Measurements from ENCODE around the gene MAGEA3.
"Not testable (repeated sequence)": the region's sequence is repeated elsewhere in the genome, so short reads cannot be mapped to it uniquely, and the experiment has no call there.

MAGEA3 gene, protein sequence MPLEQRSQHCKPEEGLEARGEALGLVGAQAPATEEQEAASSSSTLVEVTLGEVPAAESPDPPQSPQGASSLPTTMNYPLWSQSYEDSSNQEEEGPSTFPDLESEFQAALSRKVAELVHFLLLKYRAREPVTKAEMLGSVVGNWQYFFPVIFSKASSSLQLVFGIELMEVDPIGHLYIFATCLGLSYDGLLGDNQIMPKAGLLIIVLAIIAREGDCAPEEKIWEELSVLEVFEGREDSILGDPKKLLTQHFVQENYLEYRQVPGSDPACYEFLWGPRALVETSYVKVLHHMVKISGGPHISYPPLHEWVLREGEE

DNA sequence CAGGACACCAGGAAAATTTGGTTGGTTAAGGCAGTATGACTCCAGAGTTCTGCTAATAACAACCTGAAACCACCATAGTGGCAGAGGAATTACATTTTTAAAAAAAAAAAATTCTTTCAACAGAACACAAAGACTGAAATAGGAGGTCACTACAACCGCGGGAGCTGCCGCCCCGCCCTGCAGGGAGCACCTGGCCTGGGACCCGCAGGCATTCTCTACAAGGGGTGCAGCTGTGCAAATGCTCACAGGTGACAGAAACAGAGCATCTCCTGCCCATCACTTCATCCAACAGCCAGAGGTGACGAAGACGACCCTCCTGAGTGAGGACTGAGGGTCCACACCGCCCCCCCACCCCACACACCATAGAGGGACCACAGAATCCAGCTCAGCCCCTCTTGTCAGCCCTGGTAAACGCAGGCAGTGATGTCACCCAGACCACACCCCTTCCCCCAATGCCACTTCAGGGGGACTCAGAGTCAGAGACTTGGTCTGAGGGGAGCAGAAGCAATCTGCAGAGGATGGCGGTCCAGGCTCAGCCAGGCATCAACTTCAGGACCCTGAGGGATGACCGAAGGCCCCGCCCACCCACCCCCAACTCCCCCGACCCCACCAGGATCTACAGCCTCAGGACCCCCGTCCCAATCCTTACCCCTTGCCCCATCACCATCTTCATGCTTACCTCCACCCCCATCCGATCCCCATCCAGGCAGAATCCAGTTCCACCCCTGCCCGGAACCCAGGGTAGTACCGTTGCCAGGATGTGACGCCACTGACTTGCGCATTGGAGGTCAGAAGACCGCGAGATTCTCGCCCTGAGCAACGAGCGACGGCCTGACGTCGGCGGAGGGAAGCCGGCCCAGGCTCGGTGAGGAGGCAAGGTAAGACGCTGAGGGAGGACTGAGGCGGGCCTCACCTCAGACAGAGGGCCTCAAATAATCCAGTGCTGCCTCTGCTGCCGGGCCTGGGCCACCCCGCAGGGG lies at the start of gene MAGEA3:
Gene MAGEA3 (plus strand): TSS at position 843 of the 980 bp plus-strand sequence. CDS start 2,039 bp downstream, outside the sequence.
- DNase-seq: not testable (repeated sequence)

DNA sequence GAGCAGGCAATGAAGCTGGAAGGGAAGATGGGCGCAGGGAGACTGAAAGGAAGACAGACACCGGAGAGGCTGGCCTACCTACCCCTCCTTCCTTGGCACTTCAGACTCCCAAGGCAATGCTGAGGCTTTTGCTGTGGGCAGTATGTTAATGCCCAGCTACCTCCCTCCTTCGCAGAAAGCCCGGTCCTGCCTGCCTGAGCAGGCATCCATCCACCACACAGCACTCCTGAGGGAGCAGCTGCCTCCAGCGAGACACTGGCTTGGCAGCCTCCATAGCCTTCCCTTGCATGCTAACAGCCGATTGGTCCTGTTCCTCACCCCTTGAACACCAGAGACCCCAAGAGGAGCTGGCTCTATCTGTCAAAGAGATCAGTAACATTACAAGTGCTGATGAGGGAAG lies 46.5 kb upstream of the MAGEA3 start:
- no peak for DNase-seq

DNA sequence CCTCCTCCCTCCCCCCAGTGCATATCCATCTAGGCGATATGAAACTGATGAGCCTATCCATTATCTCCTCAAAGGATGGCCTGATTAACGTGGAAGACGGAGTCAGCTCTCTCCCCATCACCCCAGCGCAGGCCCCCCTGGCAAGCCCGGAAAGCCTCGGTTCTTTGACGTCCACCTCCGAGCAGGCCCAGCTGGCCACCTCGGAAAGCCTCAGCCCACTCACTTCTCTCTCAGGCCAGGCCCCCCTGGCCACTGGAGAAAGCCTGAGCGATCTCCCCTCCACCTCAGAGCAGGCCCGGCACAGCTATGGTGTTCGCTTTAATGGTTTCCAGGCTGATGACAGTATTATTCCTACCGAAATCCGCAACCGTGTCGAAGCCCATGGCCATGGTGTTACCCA lies 46.1 kb upstream of the MAGEA3 start:
- DNase-seq: no peak

DNA sequence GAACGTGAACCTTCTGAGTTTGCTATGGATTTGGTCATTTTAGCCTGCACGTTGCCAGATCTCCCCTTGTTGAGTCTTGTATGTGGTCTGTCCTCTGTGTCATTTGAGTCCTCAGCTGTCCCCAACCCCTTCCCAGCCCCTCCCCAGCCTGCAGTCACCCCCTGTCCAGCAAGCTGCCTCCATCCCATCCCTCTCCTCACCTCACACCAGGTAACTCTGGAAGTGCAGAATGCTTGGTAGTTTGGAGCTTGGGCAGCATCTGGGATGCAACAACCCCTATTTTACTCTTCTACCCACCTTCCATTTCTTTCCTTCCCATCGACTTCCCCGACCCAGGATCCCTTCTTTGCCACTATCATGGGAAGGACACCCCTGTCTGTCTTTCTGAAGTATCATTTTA lies 42.5 kb upstream of the MAGEA3 start:
- no peak for DNase-seq

DNA sequence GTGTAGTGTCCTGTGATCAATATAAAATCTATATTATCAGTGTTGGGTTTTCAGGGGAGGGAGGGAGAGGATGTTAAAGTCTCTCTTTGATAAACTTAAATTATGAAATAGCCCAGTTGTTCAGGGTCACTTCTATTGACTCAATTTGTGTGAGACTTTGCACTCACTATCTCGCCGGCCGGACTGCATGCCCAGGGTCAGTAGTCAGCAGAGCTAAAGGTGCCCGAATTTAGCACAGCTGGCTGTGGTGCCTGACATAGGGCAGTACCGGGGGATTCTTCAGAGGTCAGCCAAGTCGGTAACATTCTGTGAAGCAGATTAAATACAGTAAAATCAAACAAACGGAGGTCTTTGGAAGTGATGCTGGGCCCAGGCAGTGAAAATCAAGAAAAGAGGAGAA lies 41.7 kb upstream of the MAGEA3 start:
- DNase-seq: no peak

DNA sequence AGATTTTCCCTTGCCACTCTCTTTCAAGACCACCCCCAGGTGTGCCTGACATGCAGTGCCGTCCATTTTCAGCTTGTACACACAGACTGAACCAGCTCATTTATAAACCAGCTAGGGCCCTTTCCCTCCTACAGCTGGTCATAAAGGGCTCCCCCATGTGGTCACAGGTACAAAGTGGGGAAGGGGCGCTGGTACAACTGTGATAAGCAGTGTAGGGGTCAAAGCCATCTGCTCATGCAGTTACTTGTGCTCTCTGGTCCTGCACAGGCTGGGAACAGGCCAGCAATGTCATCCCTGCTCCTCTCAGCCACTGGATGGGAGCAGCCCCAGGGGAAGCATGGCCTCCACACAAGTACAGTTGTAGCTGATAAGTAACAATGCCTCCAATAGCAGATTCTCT lies 40.3 kb upstream of the MAGEA3 start:
- no peak for DNase-seq

DNA sequence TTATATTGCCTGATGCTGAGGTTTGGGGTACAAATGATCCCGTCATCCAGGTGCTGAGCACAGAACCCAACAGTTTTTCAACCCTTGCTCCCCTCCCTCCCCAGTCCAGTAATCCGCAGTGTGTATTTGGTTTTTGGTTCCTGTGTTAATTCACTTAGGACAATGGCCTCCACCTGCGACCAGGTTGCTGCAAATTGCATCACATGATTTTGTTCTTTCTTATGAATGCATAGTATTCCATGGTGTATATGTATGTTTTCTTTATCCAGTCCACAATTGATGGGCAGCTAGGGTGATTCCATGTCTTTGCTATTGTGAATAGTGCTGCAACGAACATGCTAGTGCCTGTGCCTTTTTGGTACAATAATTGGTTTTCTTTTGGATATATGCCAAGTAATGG lies 35.5 kb upstream of the MAGEA3 start:
- no peak for DNase-seq

DNA sequence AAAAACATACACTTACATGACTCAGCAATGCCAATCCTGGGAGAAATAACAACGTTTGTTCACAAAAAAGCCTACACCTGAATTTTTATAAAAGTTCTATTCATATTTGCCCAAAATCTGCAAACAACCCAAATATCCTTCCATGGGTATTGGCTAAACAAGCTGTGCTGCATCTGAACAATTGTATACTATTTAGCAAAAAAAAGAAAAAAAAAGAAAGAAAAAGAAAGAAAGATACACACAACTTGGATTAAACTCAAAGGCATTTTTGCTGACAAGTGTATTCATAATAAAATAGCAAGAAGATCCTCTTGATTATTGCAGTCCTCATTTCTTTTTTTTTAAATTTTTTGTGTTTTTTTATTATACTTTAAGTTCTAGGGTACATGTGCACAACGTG lies 24.5 kb upstream of the MAGEA3 start:
- DNase-seq: no peak

DNA sequence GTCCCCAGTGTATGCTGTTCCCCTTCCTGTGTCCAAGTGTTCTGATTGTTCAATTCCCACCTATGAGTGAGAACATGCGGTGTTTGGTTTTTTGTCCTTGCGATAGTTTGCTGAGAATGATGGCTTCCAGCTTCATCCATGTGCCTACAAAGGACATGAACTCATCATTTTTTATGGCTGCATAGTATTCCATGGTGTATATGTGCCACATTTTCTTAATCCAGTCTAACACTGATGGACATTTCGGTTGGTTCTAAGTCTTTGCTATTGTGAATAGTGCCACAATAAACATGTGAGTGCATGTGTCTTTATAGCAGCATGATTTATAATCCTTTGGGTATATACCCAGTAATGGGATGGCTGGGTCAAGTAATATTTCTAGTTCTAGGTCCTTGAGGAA lies 23.9 kb upstream of the MAGEA3 start:
- DNase-seq: not testable (repeated sequence)

DNA sequence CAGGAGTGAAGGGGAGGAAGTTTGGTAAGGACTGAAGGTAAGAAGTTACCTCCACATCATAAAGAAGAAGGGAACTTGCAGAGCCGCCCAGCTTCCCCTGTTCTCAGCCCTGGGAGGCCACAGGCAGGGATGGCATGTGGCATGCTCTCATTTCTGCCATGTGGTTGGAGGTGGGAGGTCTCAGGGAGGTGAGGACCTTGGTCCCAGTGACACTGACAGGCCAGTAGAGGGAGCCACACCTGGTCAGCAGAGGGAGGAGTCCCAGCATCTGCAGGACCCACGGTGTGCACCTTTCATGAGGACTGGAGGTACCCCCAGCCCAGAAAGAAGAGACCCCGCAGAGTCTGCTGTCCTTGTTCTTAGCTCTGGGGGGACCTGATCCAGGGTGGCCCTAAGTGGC lies 17.6 kb upstream of the MAGEA3 start:
- DNase-seq: not testable (repeated sequence)

DNA sequence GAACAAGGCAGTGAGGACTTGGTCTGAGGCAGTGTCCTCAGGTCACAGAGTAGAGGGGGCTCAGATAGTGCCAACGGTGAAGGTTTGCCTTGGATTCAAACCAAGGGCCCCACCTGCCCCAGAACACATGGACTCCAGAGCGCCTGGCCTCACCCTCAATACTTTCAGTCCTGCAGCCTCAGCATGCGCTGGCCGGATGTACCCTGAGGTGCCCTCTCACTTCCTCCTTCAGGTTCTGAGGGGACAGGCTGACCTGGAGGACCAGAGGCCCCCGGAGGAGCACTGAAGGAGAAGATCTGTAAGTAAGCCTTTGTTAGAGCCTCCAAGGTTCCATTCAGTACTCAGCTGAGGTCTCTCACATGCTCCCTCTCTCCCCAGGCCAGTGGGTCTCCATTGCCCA lies 1.8 kb downstream of the MAGEA3 start:
- not testable (repeated sequence) for DNase-seq

DNA sequence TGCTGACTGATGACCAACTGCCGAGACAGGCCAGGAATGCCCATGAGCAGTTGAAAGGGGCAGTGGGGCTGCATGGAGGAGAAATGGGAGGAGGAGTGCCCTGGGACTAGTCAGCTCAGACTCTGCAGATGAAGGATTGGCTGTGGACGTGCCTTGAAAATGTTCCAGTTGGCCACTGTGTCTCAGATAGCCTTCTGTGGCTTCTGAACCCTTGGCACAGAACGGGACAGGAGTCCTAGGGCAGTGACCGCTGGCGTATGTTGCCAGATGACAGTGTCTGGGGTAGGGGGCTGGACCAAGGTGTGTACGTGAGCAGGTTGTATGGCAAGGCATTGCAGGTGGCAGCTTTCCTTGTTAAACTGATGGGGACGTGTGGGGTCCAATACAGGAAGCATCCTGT lies 7.9 kb downstream of the MAGEA3 start:
- not testable (repeated sequence) for DNase-seq

DNA sequence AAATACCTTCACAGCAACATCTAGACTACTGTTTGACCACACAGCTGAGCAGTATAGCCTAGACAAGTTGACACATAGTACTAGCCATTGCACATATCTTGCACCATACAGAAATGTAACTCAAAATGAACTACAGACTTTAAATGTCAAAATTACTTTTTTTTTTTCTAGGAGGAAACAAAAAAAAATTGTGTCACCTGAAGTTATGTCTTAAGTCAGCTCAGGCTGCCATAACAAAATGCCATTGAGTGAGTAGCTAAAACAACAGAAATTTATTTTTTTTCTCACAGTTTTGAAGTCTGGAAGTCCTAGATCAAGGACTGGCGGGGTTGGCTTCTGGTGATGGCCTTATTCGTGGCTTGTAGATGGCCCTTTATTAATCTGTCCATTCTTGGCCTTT lies 10.6 kb downstream of the MAGEA3 start, which contains the start of gene CSAG2:
Gene CSAG2 (minus strand): TSS at position 101 of the 400 bp plus-strand sequence. CDS start 161 bp downstream, outside the sequence.
- not testable (repeated sequence) for DNase-seq

DNA sequence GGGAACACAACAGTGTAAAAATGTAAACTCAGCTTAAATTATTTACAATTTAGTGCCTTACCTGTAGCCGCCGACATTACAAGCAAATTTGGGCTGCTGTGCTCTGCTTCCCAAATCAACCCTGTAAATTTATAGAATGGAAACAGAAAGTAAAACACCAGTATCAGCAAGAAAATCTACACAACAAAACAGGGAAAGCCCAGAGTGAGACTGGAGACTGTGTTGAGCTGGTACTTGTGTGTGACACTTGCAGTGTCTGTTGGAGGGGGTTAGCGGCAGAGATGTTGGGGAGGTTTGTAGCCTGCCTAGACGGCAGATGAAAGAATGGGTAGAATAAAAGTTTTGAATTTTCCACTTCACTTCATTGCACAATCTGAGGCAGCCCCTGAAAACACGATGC lies 14.6 kb downstream of the MAGEA3 start:
- not testable (repeated sequence) for DNase-seq

DNA sequence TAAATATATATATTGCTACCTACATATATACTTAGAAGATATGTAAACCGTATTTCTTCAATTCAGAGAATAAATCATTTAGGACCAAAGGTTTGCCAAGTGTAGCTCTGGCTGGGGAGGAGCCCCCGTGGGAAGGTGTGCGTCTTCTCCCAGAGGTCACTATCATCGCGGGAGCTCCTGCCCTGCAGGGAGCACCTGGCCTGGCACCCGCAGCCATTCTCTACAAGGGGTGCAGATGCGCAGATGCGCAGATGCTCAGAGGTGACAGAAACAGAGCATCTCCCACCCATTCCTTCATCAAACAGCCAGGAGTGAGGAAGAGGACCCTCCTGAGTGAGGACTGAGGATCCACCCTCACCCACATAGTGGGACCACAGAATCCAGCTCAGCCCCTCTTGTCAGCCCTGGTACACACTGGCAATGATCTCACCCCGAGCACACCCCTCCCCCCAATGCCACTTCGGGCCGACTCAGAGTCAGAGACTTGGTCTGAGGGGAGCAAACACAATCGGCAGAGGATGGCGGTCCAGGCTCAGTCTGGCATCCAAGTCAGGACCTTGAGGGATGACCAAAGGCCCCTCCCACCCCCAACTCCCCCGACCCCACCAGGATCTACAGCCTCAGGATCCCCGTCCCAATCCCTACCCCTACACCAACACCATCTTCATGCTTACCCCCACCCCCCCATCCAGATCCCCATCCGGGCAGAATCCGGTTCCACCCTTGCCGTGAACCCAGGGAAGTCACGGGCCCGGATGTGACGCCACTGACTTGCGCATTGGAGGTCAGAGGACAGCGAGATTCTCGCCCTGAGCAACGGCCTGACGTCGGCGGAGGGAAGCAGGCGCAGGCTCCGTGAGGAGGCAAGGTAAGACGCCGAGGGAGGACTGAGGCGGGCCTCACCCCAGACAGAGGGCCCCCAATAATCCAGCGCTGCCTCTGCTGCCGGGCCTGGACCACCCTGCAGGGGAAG lies 15.5 kb downstream of the MAGEA3 start, which contains the start of gene MAGEA2B:
Gene MAGEA2B (plus strand): TSS at position 814 of the 973 bp plus-strand sequence. CDS start 2,479 bp downstream, outside the sequence.
- DNase-seq: not testable (repeated sequence)

DNA sequence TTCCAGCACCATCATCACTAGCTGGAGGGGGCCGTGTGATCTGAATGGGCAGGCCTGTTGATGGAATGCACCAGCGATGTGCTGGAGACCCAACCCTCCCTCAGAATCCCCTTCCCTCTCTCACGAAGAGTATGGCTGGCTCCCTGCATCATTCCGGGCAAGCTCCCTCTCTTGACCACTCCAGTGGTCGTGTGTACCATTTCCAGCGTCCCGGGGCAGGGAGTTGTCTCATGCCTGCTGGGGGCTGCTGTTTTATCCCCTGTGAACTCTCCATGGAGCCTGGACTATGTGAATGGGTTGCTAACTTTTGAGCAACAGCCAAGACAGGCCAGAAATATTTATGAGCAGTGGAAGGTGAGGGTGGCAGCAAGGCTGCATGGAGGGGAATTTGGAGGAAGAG lies 26.8 kb downstream of the MAGEA3 start:
- DNase-seq: no peak

DNA sequence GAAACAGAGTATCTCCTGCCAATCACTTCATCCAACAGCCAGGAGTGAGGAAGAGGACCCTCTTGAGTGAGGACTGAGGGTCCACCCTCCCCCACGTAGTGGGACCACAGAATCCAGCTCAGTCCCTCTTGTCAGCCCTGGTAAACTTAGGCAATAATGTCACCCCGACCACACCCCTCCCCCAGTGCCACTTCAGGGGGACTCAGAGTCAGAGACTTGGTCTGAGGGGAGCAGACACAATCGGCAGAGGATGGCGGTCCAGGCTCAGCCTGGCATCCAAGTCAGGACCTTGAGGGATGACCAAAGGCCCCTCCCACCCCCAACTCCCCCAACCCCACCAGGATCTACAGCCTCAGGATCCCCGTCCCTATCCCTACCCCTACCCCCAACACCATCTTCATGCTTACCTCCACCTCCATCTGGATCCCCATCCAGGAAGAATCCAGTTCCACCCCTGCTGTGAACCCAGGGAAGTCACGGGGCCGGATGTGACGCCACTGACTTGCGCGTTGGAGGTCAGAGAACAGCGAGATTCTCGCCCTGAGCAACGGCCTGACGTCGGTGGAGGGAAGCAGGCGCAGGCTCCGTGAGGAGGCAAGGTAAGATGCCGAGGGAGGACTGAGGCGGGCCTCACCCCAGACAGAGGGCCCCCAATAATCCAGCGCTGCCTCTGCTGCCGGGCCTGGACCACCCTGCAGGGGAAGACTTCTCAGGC lies 34.8 kb downstream of the MAGEA3 start, which contains the start of the genes CSAG1 and MAGEA12:
Gene CSAG1 (minus strand): TSS at position 461 of the 715 bp plus-strand sequence. CDS start 1,261 bp downstream, outside the sequence.
Gene MAGEA12 (plus strand): TSS at position 497 of the 715 bp plus-strand sequence. CDS start 2,405 bp downstream, outside the sequence.
- no peak for DNase-seq

DNA sequence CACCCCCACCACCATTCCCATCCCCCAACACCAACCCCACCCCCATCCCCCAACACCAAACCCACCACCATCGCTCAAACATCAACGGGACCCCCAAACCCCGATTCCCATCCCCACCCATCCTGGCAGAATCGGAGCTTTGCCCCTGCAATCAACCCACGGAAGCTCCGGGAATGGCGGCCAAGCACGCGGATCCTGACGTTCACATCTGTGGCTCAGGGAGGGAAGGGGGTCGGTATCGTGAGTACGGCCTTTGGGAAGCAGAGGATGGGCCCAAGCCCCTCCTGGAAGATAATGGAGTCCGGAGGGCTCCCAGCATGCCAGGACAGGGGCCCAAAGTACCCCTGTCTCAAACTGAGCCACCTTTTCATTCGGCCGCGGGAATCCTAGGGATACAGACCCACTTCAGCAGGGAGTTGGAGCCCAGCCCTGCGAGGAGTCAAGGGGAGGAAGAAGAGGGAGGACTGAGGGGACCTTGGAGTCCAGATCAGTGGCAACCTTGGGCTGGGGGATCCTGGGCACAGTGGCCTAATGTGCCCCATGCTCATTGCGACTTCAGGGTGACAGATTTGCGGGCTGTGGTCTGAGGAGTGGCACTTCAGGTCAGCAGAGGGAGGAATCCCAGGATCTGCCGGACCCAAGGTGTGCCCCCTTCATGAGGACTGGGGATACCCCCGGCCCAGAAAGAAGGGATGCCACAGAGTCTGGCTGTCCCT lies 35.7 kb downstream of the MAGEA3 start:
- not testable (repeated sequence) for DNase-seq

DNA sequence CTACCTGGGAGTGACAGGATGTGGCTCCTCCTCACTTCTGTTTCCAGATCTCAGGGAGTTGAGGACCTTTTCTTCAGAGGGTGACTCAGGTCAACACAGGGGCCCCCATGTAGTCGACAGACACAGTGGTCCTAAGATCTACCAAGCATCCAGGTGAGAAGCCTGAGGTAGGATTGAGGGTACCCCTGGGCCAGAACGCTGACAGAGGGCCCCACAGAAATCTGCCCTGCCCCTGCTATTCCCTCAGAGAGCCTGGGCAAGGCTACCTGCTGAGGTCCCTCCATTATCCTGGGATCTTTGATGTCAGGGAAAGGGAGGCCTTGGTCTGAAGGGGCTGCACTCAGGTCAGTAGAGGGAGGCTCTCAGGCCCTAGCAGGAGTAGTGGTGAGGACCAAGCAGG lies 36.5 kb downstream of the MAGEA3 start:
- DNase-seq: no peak

DNA sequence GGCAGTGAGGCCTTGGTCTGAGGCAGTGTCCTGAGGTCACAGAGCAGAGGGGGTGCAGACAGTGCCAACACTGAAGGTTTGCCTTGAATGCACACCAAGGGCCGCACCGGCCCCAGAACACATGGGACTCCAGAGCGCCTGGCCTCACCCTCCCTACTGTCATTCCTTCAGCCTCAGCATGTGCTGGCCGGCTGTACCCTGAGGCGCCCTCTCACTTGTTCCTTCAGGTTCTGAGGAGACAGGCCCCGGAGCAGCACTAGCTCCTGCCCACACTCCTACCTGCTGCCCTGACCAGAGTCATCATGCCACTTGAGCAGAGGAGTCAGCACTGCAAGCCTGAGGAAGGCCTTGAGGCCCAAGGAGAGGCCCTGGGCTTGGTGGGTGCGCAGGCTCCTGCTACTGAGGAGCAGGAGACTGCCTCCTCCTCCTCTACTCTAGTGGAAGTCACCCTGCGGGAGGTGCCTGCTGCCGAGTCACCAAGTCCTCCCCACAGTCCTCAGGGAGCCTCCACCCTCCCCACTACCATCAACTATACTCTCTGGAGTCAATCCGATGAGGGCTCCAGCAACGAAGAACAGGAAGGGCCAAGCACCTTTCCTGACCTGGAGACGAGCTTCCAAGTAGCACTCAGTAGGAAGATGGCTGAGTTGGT lies 37.4 kb downstream of the MAGEA3 start:
- DNase-seq: no peak

All from NCI-H345 (cell line).